Hematopoietic multipotent progenitor cell (in vitro differentiated cells): Measurements from ENCODE around the gene REPS2. TPM values are rescaled to one million over a fixed set of nuclear protein-coding genes. Genes with fewer than 3 reads are reported as not detected.

Experiments
- DNase-seq, 3 donors: peaks; one replicate each; pipeline ENCODE4 v3.0.0-alpha.2; 2011 to 2015; ENCODE audit warnings: low read depth in 2 of 3, low spot score in 2 of 3
- total RNA-seq: library from RNA; depleted of rRNA; stranded (reverse); fragments of >200 nt; gene quantifications from one replicate; pipeline ENCODE4 v1.2.3, GENCODE V29; 2012

REPS2 gene
- total RNA-seq, 1 donor, result 5.1 TPM

GRCh38 chrX:17075004-17075403 is 128.5 kb downstream of the REPS2 start:
- no peak for DNase-seq

GRCh38 chrX:17077361-17077760 is 130.9 kb downstream of the REPS2 start:
- no peak for DNase-seq

GRCh38 chrX:17078031-17078720 is 131.7 kb downstream of the REPS2 start:
- no peak for DNase-seq

GRCh38 chrX:17081511-17081910 is 135.1 kb downstream of the REPS2 start:
- DNase-seq, result no peak

GRCh38 chrX:17081968-17082367 is 135.5 kb downstream of the REPS2 start:
- DNase-seq, result no peak

GRCh38 chrX:17082831-17083230 is 136.4 kb downstream of the REPS2 start:
- peak in 2 of 3 donors; percentile 15 to 51 for DNase-seq

- no peak for DNase-seq
These were observed 139.9 kb downstream of the REPS2 start for GRCh38 chrX:17086317-17086716.

GRCh38 chrX:17095161-17095560 is 148.7 kb downstream of the REPS2 start:
- DNase-seq, result no peak

- no peak for DNase-seq
These were observed 152.2 kb downstream of the REPS2 start for GRCh38 chrX:17098516-17099247.

GRCh38 chrX:17104433-17104832 is 158.0 kb downstream of the REPS2 start:
- DNase-seq, result no peak

- no peak for DNase-seq
These were observed 174.4 kb downstream of the REPS2 start for GRCh38 chrX:17120816-17121215.

- DNase-seq, result no peak
These were observed 207.5 kb downstream of the REPS2 start for GRCh38 chrX:17154001-17154400.

- no peak for DNase-seq
These were observed 214.5 kb downstream of the REPS2 start for GRCh38 chrX:17160975-17161374.

GRCh38 chrX:17161991-17162390 is 215.5 kb downstream of the REPS2 start:
- DNase-seq, result no peak

GRCh38 chrX:17164079-17164478 is 217.6 kb downstream of the REPS2 start:
- DNase-seq, result no peak

GRCh38 chrX:17164941-17165340 is 218.5 kb downstream of the REPS2 start:
- DNase-seq, result no peak

- no peak for DNase-seq
These were observed 221.5 kb downstream of the REPS2 start for GRCh38 chrX:17167915-17168314.

GRCh38 chrX:17170973-17171372 is 224.5 kb downstream of the REPS2 start:
- no peak for DNase-seq

- no peak for DNase-seq
These were observed 228.2 kb downstream of the REPS2 start for GRCh38 chrX:17174671-17175070.

- no peak for DNase-seq
These were observed 235.9 kb downstream of the REPS2 start for GRCh38 chrX:17182317-17182716.

- DNase-seq, result no peak
These were observed 237.1 kb downstream of the REPS2 start for GRCh38 chrX:17183566-17183965.

GRCh38 chrX:17185431-17185830 is 239.0 kb downstream of the REPS2 start:
- no peak for DNase-seq
